Pancreas (tissue), 10 donors: ENCODE results near the gene GCFC2. TPM values are rescaled to one million over a fixed set of nuclear protein-coding genes. Genes with fewer than 3 reads are reported as not detected.

Experiments
- ATAC-seq, 4 donors: fragments of 200-7000 bp; cut with Tn5 transposase; one replicate each; pipeline versions ENCODE4 v1.8.0 to v1.9.1; 2020; ENCODE audit warnings: mild to moderate bottlenecking in 4 of 4, moderate library complexity in 4 of 4
- DNase-seq, 6 donors: peaks; one replicate each; pipeline ENCODE4 v3.0.0-alpha.2; 2020
- FAIRE-seq: peaks from 2 replicates; lab custom pipeline; 2012; peaks lifted over from hg19 to GRCh38; lab: Jason Lieb, UNC
- H3K27ac ChIP-seq, 4 donors: fragments of 200-600 bp; sonication (generic); 1 replicate in 3 of 4; 2 replicates in 1 of 4; pipeline versions ENCODE4 v1.5.0 to v1.8.0; 2020
- H3K27me3 ChIP-seq, 4 donors: fragments of 200-600 bp; one replicate each; pipeline ENCODE4 v1.8.0; 2021
- H3K36me3 ChIP-seq, 3 donors: fragments of 200-600 bp; sonication (generic) in 1 of 3; one replicate each; pipeline versions ENCODE4 v1.5.0 to v1.8.0; 2020 to 2021
- H3K4me1 ChIP-seq, 3 donors: fragments of 200-600 bp; one replicate each; pipeline ENCODE4 v1.8.0; 2021
- H3K4me3 ChIP-seq, 4 donors: fragments of 200-600 bp; sonication (generic) in 2 of 4; one replicate each; pipeline versions ENCODE4 v1.5.0 to v1.8.0; 2020 to 2021
- H3K9me3 ChIP-seq, 4 donors: fragments of 200-600 bp; one replicate each; pipeline ENCODE4 v1.8.0; 2021
- CTCF ChIP-seq, 4 donors: fragments of 200-600 bp; sonication (generic) in 3 of 4; IDR thresholded peaks; one replicate each; pipeline versions ENCODE4 v1.5.0 to v1.8.0; 2021; ENCODE audit warnings: antibody characterized with exemption in 4 of 4
- WGBS, 2 donors: extraction: QIAGEN DNeasy Blood & Tissue Kit; methylation state at CpG; one replicate each; pipeline ENCODE4 v1.1.7; 2013; 5-methylcytosine and 5-hydroxymethylcytosine counted together
- intact Hi-C, 3 donors: fragments of 100-400 bp; cut with DNase I; formaldehyde crosslinking; loops; one replicate each; pipeline versions ENCODE4 v1.11.1 to v1.14.2; 2022
- polyA plus RNA-seq, 2 donors: library from polyadenylated mRNA; stranded (reverse); fragments of 200-250 nt; gene quantifications; one replicate each; pipeline ENCODE4 v1.2.3, GENCODE V29; 2013
- total RNA-seq, 6 donors: library from RNA; stranded (reverse); fragmentation: NEBNext Ultra II Directional in 4 of 6; extraction: Animal tissue kit (Norgen Biotek cat#: 25700) in 4 of 6; gene quantifications; one replicate each; pipeline versions ENCODE4 v1.2.1 to v1.2.4, GENCODE V29; 2021 to 2023
- donor health status: healthy with polysubstance abuse.
- donor health status: DM: no; HTN: no; CAD: no; lungs with moderate emphysema.
- donor health status: DM: no; HTN: no; CAD: no.
- donor health status: control.
- donor health status: control.
- donor health status: Bipolar disorder and iron deficiency.
- donor health status: DM: yes; HTN: yes; CAD: no.
- donor health status: DM: no; HTN: no; CAD: no.
- donor health status: DM: no; HTN: no; CAD: no.
- donor health status: DM: yes; HTN: yes; CAD: no.

GCFC2 gene
- total and polyA plus RNA-seq, 8 donors: 11.5 to 22.5 (median 14.6) TPM

GRCh38 chr2:75619956-75620740 is 90.6 kb downstream of the GCFC2 start:
- no peak for DNase-seq
- 88 to 94% methylated on average over 4 of the region's 4 CpGs for WGBS, 2 donors
- FAIRE-seq: no peak
- no peak for TF ChIP-seq CTCF (IDR thresholded peaks at IDR 0.05)
- H3K4me1 ChIP-seq: no peaks in the 10 kb centered on the region
- no peak for ATAC-seq
- H3K27me3 ChIP-seq: no peaks in the 10 kb centered on the region
- intact Hi-C loops: loop anchor here in 1 of 3 donors (10.0 kb wide), 1 partner anchor 145 kb away; no protein-coding TSS in a partner anchor
- no peak overlapping the region for H3K27ac ChIP-seq
- no peaks in the 10 kb centered on the region for H3K36me3 ChIP-seq
- no peaks in the 10 kb centered on the region for H3K9me3 ChIP-seq
- no peak overlapping the region for H3K4me3 ChIP-seq

GRCh38 chr2:75616933-75617332 is 93.8 kb downstream of the GCFC2 start:
- no peak for TF ChIP-seq CTCF (IDR thresholded peaks at IDR 0.05)
- H3K36me3 ChIP-seq: no peaks in the 10 kb centered on the region
- WGBS, 2 donors: 97 to 98% methylated on average over 3 of the region's 3 CpGs
- ATAC-seq (no peak), DNase-seq (no peak), FAIRE-seq (no peak)
- no peaks in the 10 kb centered on the region for H3K27me3 ChIP-seq
- no peaks in the 10 kb centered on the region for H3K9me3 ChIP-seq
- no peaks in the 10 kb centered on the region for H3K4me1 ChIP-seq
- no peak overlapping the region for H3K27ac ChIP-seq
- no peak overlapping the region for H3K4me3 ChIP-seq
- intact Hi-C loops: loop anchor here in 1 of 3 donors (10.0 kb wide), 1 partner anchor 142 kb away; no protein-coding TSS in a partner anchor

GRCh38 chr2:75616406-75616805 is 94.3 kb downstream of the GCFC2 start:
- WGBS, 2 donors: 87 to 91% methylated on average over 4 of the region's 4 CpGs
- Histone ChIP-seq H3K4me1 (no peaks in the 10 kb centered on the region), H3K27me3 (no peaks in the 10 kb centered on the region), H3K27ac (no peak overlapping the region), H3K4me3 (no peak overlapping the region), H3K36me3 (no peaks in the 10 kb centered on the region), H3K9me3 (no peaks in the 10 kb centered on the region)
- FAIRE-seq (no peak), DNase-seq (no peak), ATAC-seq (no peak)
- TF ChIP-seq CTCF (IDR thresholded peaks at IDR 0.05): no peak
- intact Hi-C loops: loop anchor here in 1 of 3 donors (10.0 kb wide), 1 partner anchor 142 kb away; no protein-coding TSS in a partner anchor

- Histone ChIP-seq H3K27me3 (no peaks in the 10 kb centered on the region), H3K27ac (no peak overlapping the region), H3K9me3 (no peaks in the 10 kb centered on the region), H3K4me3 (no peak overlapping the region), H3K36me3 (no peaks in the 10 kb centered on the region), H3K4me1 (no peaks in the 10 kb centered on the region)
- 59 to 63% methylated on average over 5 of the region's 5 CpGs for WGBS, 2 donors
- FAIRE-seq (no peak), DNase-seq (no peak), ATAC-seq (peak in 3 of 4 donors; percentile 19 to 76 (median 41))
- intact Hi-C loops: loop anchor here (5.0 to 10.0 kb wide), 2 partner anchors 139 to 142 kb away; no protein-coding TSS in a partner anchor
- TF ChIP-seq CTCF (IDR thresholded peaks at IDR 0.05): no peak
Measured at GRCh38 chr2:75614162-75614651, 96.5 kb downstream of the GCFC2 start.
